Choroid plexus epithelial cell (primary cell): ENCODE data around the gene LIG1.

Experiments used
- DNase-seq: peaks from one replicate; pipeline ENCODE4 v3.0.0-alpha.2; 2010; ENCODE audit warnings: low read depth
- H3K4me3 ChIP-seq: 2 replicates; pipeline ENCODE4 v1.5.1; 2011; ENCODE audit warnings: low read depth, mild to moderate bottlenecking, control low read depth, low read length, moderate library complexity
- TF ChIP-seq, protein P1 (sequence below): conservative IDR thresholded peaks from 2 replicates; pipeline ENCODE4 v1.5.1; 2011; ENCODE audit warnings: low read depth, mild to moderate bottlenecking, control low read depth, inconsistent platforms, low read length, moderate library complexity

LIG1 gene

DNA sequence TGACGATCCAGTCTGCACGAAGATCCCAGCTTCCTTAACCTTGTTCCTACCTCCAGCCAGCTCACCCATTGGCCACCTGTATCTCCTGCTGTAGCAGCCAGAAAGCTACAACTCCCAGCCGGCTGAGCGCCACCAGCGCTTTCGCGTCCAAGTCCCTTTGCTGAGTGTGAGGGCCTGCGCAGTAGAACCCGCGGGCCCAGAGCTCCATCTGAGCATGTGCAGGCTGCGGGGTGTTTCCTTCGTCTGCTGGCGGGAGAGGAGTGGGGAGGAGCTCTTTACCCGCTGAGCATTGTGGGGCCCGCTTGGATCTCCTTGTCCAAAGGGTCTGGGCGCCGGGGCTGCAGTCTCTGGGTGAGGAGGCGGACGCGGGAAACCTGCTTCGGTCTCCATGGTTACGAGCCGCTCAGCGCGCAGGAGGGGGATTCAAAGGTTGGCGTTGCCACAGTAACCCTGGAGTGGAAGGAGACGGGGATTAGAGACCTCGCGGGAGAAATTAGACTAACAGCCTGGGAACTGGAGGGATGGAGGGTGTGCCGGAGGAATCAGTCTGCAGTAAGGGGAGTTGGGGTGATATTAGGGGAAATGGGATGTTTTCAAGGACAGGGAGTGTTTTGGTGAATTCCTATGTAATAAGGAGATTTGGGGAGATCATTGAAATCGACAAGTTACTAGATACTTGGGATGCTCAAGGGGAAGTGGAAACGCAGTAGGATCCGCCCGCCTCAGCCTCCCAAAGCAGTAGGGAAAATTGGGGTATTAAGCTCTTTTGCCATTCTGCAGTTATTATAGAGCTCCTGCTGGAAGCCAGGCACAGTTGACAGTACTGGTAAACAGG lies 33.9 kb upstream of the LIG1 start:
- TF ChIP-seq, protein P1, sequence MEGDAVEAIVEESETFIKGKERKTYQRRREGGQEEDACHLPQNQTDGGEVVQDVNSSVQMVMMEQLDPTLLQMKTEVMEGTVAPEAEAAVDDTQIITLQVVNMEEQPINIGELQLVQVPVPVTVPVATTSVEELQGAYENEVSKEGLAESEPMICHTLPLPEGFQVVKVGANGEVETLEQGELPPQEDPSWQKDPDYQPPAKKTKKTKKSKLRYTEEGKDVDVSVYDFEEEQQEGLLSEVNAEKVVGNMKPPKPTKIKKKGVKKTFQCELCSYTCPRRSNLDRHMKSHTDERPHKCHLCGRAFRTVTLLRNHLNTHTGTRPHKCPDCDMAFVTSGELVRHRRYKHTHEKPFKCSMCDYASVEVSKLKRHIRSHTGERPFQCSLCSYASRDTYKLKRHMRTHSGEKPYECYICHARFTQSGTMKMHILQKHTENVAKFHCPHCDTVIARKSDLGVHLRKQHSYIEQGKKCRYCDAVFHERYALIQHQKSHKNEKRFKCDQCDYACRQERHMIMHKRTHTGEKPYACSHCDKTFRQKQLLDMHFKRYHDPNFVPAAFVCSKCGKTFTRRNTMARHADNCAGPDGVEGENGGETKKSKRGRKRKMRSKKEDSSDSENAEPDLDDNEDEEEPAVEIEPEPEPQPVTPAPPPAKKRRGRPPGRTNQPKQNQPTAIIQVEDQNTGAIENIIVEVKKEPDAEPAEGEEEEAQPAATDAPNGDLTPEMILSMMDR, result no peak
- peak; percentile 96 for DNase-seq
- peak overlapping the region; percentile 82 for H3K4me3 ChIP-seq

DNA sequence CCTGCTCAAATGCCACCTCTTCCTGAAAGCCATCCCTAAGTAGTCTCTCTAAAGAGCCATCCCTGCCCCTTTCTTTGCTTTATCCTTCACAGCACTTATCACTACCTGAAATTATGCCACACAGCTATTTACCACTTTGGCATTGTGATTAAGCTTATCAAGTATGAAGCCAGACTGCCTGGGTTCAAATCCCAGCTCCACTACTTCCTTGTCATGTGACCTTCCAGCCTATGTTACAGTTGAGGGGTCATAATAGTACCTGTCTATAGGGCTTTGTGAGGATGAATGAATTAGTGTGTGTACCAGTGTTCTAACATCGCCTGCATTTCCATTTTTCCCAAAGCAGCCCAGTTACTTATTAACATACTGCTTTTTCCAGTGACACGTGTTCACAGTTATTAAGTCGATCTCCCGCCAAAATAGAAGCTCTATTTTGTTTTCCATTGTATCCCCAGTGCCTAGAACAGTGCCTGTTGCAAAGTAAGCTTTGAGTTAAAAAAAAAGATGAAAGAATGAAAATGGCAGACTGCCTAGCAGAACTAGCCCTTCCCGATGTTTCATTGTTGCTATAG lies 33.2 kb upstream of the LIG1 start:
- TF ChIP-seq, protein P1, result no peak
- H3K4me3 ChIP-seq, result peak overlapping the region; percentile 82
- no peak for DNase-seq

DNA sequence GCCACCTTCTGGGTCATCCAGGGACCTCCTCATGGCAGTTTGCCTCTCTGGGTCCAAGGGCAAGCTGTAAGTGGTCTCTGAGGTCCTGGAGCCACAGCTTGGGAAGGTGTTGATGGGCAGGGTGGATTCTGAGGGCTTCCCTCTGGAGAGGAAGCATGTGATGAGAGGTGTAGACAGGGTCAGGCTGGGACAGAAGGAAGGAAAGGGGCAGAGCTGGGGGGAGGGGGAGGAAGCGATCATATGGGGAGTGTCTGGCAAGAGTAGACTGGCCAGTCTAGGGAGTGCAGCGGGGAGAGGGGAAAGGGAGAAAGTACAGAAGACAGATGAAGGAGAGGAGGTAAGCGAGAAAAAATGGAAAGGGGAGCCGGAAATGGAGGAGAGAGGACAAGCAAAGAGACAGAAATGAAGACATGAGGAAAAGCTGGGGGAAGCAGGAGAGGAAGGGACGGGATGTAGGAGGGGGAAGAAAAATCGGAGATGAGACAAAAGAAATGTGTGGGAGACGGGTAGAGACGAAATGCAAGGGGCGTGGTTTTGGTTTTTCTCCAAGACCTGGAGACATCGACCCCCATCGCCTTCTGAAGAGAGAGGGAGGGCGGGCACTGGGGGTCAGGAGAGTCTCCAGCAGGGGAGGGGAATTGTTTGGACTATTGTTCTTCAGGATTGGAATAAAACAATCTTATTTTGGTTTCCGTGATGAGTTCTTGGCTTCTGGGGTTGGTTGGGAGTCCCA lies 27.0 kb upstream of the LIG1 start:
- DNase-seq, result peak; percentile 7
- H3K4me3 ChIP-seq, result no peak overlapping the region
- TF ChIP-seq, protein P1, result no peak

DNA sequence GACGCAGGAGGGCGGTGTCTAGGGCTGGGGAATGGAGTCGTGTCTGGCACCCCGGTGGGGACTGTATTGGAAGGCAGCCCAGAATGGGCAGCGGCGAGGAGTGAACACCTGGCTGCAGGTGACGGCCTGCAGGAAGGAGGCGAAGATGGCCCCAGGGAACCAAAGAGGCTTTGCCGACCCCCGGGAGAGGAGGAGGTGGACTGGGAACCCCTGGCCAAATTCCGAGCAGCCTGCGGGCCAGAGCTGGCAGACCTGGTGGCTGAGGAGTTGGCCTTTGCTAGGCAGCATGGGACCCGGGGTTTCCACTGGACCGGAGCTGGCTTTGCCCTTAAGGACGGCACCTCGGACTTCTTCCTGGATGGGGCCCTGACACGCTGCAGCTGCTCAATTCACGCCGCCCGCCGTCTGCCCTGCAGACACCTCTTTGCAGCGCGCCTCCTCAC lies 26.2 kb upstream of the LIG1 start:
- no peak for DNase-seq
- no peak overlapping the region for H3K4me3 ChIP-seq
- TF ChIP-seq, protein P1, result no peak

DNA sequence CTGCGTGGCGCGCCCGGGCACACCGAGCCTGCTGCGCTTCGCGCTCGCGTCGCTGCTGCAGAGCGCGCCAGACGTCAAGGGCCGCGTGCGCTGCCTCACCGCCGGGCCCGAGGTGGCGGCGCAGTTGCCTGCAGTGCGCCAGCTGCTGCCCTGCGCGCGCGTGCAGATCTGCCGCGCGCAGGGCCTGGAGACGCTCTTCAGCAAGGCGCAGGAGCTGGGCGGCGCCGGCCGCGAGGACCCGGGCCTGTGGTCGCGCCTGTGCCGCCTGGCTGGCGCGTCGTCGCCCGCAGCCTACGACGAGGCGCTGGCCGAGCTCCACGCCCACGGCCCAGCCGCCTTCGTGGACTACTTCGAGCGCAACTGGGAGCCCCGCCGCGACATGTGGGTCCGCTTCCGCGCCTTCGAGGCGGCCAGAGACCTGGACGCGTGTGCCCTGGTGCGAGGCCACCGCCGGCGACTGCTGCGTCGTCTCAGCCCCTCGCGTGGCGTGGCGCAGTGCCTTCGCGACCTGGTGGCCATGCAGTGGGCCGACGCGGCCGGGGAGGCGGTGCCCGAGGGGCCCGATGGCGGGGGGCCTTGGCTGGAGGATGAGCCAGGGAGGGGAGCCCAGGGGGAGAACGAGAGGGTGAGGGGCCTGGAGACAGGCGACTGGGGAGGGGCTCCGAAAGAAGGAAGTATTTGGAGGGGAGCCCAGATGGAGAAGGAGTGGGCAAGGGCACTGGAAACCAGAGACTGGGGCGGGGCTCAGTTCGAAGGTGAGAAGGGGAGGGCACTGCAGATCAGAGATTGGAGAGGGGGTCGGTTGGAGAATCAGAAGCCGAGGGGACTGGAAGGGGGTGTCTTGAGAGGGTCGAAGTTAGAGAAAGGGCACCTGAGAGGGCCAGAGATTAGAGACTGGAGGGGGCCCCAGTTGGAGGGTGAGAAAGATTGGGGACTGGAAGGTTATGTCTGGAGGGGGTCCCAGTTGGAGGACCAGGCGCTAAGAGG lies 25.0 kb upstream of the LIG1 start:
- no peak for DNase-seq
- TF ChIP-seq, protein P1, result no peak

More for the DNA sequence above, 25.0 kb upstream of the LIG1 start:
- no peak overlapping the region for H3K4me3 ChIP-seq
